HG03060 (cell line): ENCODE results near the gene SCO2.

Experiments
- ATAC-seq: cut with Tn5 transposase; IDR thresholded peaks from one replicate; pipeline ENCODE4 v1.9.1; 2021; ENCODE audit warnings: low read depth, moderate number of reproducible peaks; ENCODE audit not compliant: unreplicated experiment

Gene SCO2

GRCh38 chr22:50532824-50533796 lies 7.7 kb upstream of the SCO2 start:
- ATAC-seq: no peak

- ATAC-seq: no peak
Observed at GRCh38 chr22:50531962-50532674, 6.7 kb upstream of the SCO2 start.

GRCh38 chr22:50531546-50531961 lies 6.2 kb upstream of the SCO2 start:
- no peak for ATAC-seq

- ATAC-seq: no peak
Observed at GRCh38 chr22:50530877-50531545, 5.6 kb upstream of the SCO2 start.

- no peak for ATAC-seq
Observed at GRCh38 chr22:50530580-50530876, 5.1 kb upstream of the SCO2 start.

- no peak for ATAC-seq
Observed at GRCh38 chr22:50529897-50530579, 4.6 kb upstream of the SCO2 start, which contains the start of gene TYMP. Gene TYMP (minus strand): TSS chr22:50530012. CDS start chr22:50529709, 303 bp downstream.

- no peak for ATAC-seq
Observed at GRCh38 chr22:50529416-50529896, 4.1 kb upstream of the SCO2 start.

- ATAC-seq: no peak
Observed at GRCh38 chr22:50528682-50529415, 3.5 kb upstream of the SCO2 start.

GRCh38 chr22:50527921-50528681 lies 2.7 kb upstream of the SCO2 start:
- no peak for ATAC-seq

GRCh38 chr22:50526834-50527801 lies 1.7 kb upstream of the SCO2 start:
- ATAC-seq: no peak

- peak; percentile 12 for ATAC-seq
Observed at GRCh38 chr22:50526108-50526833, 873 bp upstream of the SCO2 start.

GRCh38 chr22:50525858-50526107 lies 385 bp upstream of the SCO2 start:
- ATAC-seq: no peak

- ATAC-seq: no peak
Observed at GRCh38 chr22:50524676-50525103, 708 bp downstream of the SCO2 start.

- no peak for ATAC-seq
Observed at GRCh38 chr22:50523806-50524675, 1.4 kb downstream of the SCO2 start.

GRCh38 chr22:50523458-50523805 lies 2.0 kb downstream of the SCO2 start:
- ATAC-seq: no peak

GRCh38 chr22:50522806-50523438 lies 2.5 kb downstream of the SCO2 start:
- no peak for ATAC-seq
